Measurements from ENCODE around the gene SESN3. TPM values are rescaled to one million over a fixed set of nuclear protein-coding genes. Genes with fewer than 3 reads are reported as not detected.

The SESN3 gene
- total RNA-seq, 1 experiment from 2014 or later = 36.8 TPM

DNA sequence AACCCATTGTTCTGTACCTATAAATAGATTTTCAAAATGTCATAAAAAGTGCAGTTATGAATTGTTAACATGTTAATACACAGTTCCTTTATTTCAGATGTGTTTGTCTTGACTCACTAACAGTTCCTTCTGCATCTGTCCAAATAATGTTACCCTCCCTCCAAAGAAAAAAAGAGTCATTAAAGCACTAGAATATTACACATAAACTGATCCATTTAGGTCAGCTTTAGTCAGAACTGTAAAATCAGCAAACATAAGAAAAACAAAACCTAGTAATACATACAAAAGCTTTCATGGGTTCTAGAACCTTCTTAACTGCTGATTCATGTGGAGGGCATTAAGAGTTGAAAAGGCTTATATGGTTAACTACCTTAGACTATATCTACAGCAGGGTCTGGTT lies 65.4 kb downstream of the SESN3 start:
- Histone ChIP-seq H3K56ac (ENCODE audit: insufficient read length, low read depth, low read length) (no peak overlapping the region), H3K9ac (ENCODE audit: extremely low read depth, insufficient read length, low read length) (no peak overlapping the region), H3K79me2 (ENCODE audit: insufficient read depth, low read length) (no peaks in the 10 kb centered on the region), H4K20me1 (ENCODE audit: control insufficient read depth, insufficient read depth, insufficient read length) (no peaks in the 10 kb centered on the region), H3K27ac (ENCODE audit: insufficient read length, low read depth, low read length) (no peak overlapping the region), H3K9me3 (ENCODE audit: control insufficient read depth, low read depth, low read length) (no peaks in the 10 kb centered on the region), H2BK20ac (ENCODE audit: low read depth, low read length, poor library complexity, severe bottlenecking) (no peak overlapping the region), H3K18ac (ENCODE audit: insufficient read length, low read depth, low read length) (no peak overlapping the region), H2BK5ac (ENCODE audit: insufficient read length, low read length) (no peak overlapping the region), H2AFZ (ENCODE audit: low read length) (no peak overlapping the region), H2BK15ac (ENCODE audit: low read depth, low read length) (no peak overlapping the region), H3K4me2 (ENCODE audit: insufficient read depth, insufficient read length, low read length) (no peak overlapping the region), H2BK12ac (ENCODE audit: insufficient read length, low read depth, low read length) (no peak overlapping the region), H3K4me1 (ENCODE audit: insufficient read depth, low read length) (peaks cover 3% of the 10 kb centered on the region; the same call in 1 of the 2 replicates), H3K4ac (ENCODE audit: low read depth, low read length) (no peak overlapping the region), H3K14ac (ENCODE audit: insufficient read depth, low read length) (no peak overlapping the region), H2AK5ac (ENCODE audit: insufficient read length, low read length) (no peak overlapping the region), H3T11ph (ENCODE audit: low read length) (no peak overlapping the region), H2BK120ac (ENCODE audit: low read depth, low read length, poor library complexity, severe bottlenecking) (no peak overlapping the region), H3K23me2 (ENCODE audit: insufficient read length, low read depth, low read length, poor library complexity, severe bottlenecking) (no peaks in the 10 kb centered on the region), H4K8ac (replicated peaks; ENCODE audit: insufficient read length, low read depth, low read length) (no peak overlapping the region), H4K91ac (ENCODE audit: insufficient read length, low read depth, low read length) (no peak overlapping the region), H3K27me3 (ENCODE audit: insufficient read depth, low read length) (no peaks in the 10 kb centered on the region), H3K23ac (ENCODE audit: insufficient read length, low read depth, low read length) (no peak overlapping the region), H4K5ac (ENCODE audit: insufficient read length, low read depth, low read length) (no peak overlapping the region), H3K79me1 (ENCODE audit: insufficient read depth, low read depth, low read length, poor library complexity, severe bottlenecking) (no peaks in the 10 kb centered on the region)
- Mint-ChIP-seq H3K4me1 (peaks cover 30 to 38% of the 10 kb centered on the region in 2 experiments), H3K27ac (no peak overlapping the region), H3K4me3 (no peak overlapping the region), H3K27me3 (ENCODE audit: low read depth) (no peaks in the 10 kb centered on the region), H3K36me3 (ENCODE audit: insufficient read depth in 1 of 3, low read depth in 3 of 3) (peaks cover 0 to under 1% (median 0%) of the 10 kb centered on the region in 3 experiments; a peak in 1 of 7 replicates), H3K9me3 (no peaks in the 10 kb centered on the region)
- DNase-seq = no peak
- TF ChIP-seq CTCF (conservative IDR thresholded peaks at IDR 0.05) = no peak

Measured in H9 (cell line).